Stimulated activated CD4-positive, alpha-beta T cell treated with anti-CD3 and anti-CD28 coated beads, Interleukin-15, amount 100 ng/mL, for 1 hour (primary cell): Measurements from ENCODE around the gene C1orf21.
"Not testable (repeated sequence)": the region's sequence is repeated elsewhere in the genome, so short reads cannot be mapped to it uniquely, and the experiment has no call there.

Source experiments
- DNase-seq, 2 donors: peaks; one replicate each; pipeline ENCODE4 v3.0.0-alpha.2; 2020; ENCODE audit warnings: low read depth in 1 of 2, low spot score in 1 of 2

Gene C1orf21

GRCh38 chr1:184596950-184597645 lies 210.3 kb downstream of the C1orf21 start:
- DNase-seq, result no peak

GRCh38 chr1:184597650-184598357 lies 211.0 kb downstream of the C1orf21 start:
- DNase-seq, result no peak

GRCh38 chr1:184598403-184599193 lies 211.8 kb downstream of the C1orf21 start:
- DNase-seq, result no peak

- DNase-seq, result no peak
Measured at GRCh38 chr1:184604152-184604900, 217.5 kb downstream of the C1orf21 start.

GRCh38 chr1:184605941-184606340 lies 219.1 kb downstream of the C1orf21 start:
- no peak for DNase-seq

GRCh38 chr1:184606786-184607185 lies 220.0 kb downstream of the C1orf21 start:
- DNase-seq, result no peak

GRCh38 chr1:184608581-184608980 lies 221.8 kb downstream of the C1orf21 start:
- DNase-seq, result no peak

GRCh38 chr1:184608990-184609389 lies 222.2 kb downstream of the C1orf21 start:
- no peak for DNase-seq

- no peak for DNase-seq
Measured at GRCh38 chr1:184610876-184611595, 224.2 kb downstream of the C1orf21 start.

- not testable (repeated sequence) for DNase-seq
Measured at GRCh38 chr1:184612229-184612628, 225.4 kb downstream of the C1orf21 start.

- DNase-seq, result no peak
Measured at GRCh38 chr1:184614667-184615066, 227.8 kb downstream of the C1orf21 start.

GRCh38 chr1:184615301-184615700 lies 228.5 kb downstream of the C1orf21 start:
- DNase-seq, result no peak

GRCh38 chr1:184616504-184616903 lies 229.7 kb downstream of the C1orf21 start:
- no peak for DNase-seq

- no peak for DNase-seq
Measured at GRCh38 chr1:184617433-184618029, 230.7 kb downstream of the C1orf21 start.

GRCh38 chr1:184618851-184619250 lies 232.0 kb downstream of the C1orf21 start:
- DNase-seq, result no peak

- DNase-seq, result no peak
Measured at GRCh38 chr1:184620469-184620868, 233.6 kb downstream of the C1orf21 start.

GRCh38 chr1:184621260-184621659 lies 234.4 kb downstream of the C1orf21 start:
- DNase-seq, result no peak

- no peak for DNase-seq
Measured at GRCh38 chr1:184622136-184622823, 235.5 kb downstream of the C1orf21 start.

GRCh38 chr1:184623404-184623803 lies 236.6 kb downstream of the C1orf21 start:
- DNase-seq, result no peak

GRCh38 chr1:184624051-184624450 lies 237.2 kb downstream of the C1orf21 start:
- DNase-seq, result no peak
